GM19193 (cell line): Measurements from ENCODE around the gene AGPAT1.

Experiments
- POLR2A ChIP-seq: IDR thresholded peaks from 4 replicates; pipeline ENCODE4 v1.6.1; 2011; ENCODE audit not compliant: insufficient read depth, insufficient read length; ENCODE audit errors: extremely low read depth

AGPAT1 gene

GRCh38 chr6:32181148-32181702 lies 5.3 kb upstream of the AGPAT1 start:
- no peak for TF ChIP-seq POLR2A

GRCh38 chr6:32179766-32180405 lies 4.0 kb upstream of the AGPAT1 start:
- no peak for TF ChIP-seq POLR2A

DNA sequence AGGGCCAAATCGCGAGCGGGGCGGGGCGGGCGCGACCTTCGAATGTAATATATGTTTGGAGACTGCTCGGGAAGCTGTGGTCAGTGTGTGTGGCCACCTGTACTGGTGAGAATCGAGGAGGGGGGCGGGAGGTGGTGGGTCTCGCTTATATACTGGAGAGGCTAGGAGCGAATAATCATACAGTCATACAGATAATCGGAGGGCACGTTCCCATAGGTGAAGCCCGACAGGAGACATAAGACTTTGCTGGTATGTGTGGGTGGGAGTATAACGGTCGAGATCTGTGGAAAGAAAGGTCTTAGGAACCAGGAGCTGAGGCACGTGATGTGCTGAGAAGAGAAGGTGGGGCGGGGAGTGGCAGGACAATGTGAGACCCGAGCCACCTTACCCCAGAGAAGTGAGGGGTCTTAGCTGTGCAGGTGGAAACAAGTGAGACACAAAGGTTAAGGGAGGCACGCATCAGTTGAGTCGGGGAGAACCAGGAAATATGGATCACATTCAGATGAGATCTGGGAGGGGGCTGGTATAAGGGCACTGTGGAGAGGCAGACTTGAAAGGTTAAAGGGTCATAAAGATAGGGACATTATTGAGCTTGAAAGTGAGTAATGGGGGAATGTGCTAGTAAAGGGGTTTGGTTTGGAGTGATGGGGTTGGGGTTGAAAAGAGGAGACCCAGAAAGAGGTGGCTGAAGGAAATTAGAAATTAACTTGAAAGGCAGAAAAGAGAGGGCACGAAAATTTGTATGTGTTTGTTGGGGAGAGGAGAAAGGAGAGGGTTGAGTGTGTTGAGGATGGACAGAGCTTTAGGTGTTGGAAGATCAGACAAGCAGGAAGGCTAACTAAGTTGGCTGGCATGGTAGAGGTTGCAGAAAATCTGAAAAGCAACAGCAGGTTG lies 2.9 kb upstream of the AGPAT1 start:
- TF ChIP-seq POLR2A = peak; percentile 7

DNA sequence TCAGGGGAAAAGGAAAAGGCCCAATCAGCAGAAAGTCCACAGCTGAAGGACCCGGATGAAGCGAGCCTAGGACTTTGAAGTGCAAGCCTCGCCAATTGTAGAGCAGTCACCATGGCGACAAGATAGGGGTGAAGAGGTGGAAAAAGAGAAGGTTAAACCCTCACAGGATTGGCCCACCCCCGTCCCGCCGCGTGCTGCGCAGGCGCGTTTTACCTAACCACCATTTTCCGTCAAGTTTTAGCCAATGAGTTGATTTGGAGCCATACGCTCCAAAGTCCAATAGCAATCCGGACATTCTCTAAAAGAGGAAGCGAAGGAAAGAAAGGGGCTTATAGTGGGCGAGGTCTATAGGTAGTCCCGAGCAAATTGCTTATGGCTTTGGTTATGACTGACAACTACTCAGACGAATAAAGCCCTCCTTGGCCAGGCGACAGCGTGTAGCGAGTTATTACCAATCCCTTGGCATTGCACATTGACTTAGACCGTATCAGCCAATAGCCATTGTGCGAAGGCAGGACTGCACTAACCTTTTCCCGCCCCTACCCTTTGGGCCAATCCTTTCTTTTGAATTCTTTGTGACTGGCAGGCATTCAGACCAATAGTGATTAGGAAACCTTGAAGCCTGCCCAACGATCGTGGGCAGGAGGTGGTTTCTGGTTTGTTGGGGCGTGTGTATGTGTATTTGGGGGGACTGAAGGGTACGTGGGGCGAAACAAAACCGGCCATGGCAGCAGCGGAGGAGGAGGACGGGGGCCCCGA lies 2.1 kb upstream of the AGPAT1 start, which contains the start of gene RNF5:
RNF5 (plus strand) TSS at position 618 of the 759 bp plus-strand sequence; CDS start at position 725, 107 bp downstream.
- peak; percentile 22 for TF ChIP-seq POLR2A

- peak; percentile 47 for TF ChIP-seq POLR2A
These were observed 1.4 kb upstream of the AGPAT1 start for GRCh38 chr6:32177183-32177787.

- TF ChIP-seq POLR2A = no peak
These were observed 745 bp upstream of the AGPAT1 start for GRCh38 chr6:32176476-32177182.

GRCh38 chr6:32175322-32175710 lies 568 bp downstream of the AGPAT1 start:
- no peak for TF ChIP-seq POLR2A

DNA sequence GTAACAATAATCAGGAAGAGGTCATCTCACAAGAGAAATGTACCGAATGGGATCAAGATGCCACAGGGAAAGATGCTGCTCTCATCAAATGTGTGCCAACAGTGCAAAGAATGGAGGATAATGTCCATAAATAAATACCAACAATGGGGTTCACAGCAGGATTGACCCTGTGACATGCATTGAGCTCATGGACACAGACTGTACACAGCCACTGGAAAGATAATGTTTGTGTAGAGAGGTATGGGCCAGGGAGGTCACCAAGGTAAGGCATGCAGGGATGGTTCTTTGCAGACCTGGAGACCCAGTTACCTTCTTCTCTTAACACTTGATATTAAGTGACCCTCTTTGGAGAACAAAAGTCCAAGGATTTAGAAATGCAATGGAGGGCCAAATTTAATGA lies 1.5 kb downstream of the AGPAT1 start:
- no peak for TF ChIP-seq POLR2A

DNA sequence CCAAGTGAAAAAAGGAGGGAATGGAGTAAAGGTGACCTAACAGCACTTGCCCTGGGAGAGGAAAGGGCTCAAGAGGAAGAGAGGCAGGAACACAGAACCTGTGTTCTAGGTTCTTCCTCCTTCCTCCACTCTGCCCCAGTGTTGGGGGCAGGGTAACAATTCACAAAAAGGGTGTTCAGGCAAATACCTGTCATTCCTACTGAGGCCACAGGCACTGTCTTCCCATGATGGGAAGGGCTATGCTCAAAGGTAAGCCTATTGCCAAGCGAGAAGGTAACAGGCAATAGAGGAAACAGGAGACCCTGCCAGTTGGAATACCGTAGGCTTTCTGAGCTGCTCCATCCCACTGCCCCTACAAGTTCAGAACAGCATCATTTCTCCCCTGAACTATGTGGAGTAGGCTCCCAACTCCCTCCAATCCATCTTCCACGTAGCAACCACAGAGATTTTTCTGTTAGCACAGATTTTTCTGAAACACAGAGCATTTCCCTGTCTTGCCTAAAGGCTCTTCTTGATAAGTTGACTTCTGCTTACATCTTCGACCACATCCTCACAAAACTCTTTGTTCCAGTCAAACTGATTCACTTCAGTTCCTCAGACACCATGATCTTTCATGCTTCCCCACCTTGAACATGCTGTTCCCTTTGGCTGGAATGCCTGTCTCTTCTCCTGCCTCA lies 2.7 kb downstream of the AGPAT1 start:
- TF ChIP-seq POLR2A = no peak

DNA sequence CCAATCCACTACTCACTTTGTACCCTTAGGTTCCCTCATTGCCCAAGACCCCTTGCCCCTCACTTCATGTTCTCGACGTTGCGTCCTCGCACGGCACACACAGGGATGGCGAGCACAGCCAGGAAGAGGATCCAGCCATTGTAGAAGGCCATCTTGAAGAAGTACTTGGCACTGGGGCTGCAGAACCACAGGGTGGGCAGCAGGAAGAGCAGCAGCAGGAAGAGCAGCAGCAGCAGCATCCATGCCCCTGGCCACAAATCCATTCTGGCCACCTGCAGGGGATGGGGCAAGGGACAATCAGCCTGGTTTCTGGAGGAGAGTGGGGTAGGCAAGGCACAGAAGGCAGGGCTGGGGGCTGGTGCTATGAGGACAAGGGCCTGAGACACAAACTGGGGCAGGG lies 4.7 kb downstream of the AGPAT1 start:
- no peak for TF ChIP-seq POLR2A

GRCh38 chr6:32170294-32170693 lies 5.6 kb downstream of the AGPAT1 start:
- TF ChIP-seq POLR2A = no peak

DNA sequence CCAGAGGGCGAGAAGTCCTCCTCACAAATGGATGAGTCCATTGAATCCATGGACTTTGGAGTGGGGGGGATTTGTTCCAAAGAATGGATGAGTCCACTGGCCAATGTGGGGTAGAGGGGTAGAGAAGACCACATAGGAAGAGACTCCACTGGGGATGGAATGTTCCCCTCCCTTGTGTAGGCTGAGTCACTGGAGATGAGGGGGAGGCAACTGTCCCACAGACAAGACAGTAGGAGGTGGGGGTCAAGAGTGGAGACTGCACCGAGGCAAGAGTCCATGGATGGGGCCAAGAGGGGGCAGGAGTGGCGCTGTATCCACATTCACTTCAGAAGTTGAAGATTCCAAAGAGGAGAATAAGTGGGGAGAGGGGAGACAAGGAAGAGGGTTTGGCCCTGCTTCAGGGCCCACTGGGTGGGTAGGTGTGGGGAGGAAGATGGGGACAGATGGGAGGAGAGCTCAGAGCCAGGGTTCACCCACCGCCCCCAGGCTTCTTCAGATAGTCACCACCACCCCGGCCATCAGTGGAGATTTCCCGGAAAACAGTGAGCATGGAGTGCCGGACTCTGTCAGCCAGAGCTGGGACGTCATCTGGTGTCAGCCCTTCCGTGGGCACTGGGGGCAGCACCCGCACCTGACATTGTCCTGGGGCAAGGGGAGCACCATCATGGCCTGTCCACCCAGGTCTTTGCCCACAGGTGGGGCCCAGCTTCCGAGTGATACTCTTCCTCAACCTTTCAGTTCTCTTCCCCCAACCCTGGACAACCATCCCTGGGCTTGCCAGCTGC lies 6.9 kb downstream of the AGPAT1 start:
- no peak for TF ChIP-seq POLR2A

DNA sequence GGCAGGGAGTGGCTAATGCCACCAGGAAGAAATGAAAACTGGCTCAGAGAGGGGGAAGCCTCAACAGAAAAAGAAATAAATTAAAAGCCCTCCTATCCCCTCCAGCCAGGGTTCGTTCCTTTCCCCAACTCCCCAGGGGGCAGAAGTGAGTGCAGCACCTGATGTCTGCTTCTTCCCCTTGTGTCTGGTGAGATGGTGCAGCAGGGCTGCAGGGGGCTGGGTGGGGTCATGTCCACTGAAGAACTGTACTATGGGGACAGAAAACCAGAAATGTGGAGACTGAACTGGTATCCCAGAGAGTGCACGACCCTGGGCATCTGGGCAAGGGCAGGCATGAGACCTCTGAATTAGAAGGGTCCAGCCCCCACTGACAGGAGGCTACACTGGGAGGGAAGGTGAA lies 7.5 kb downstream of the AGPAT1 start:
- TF ChIP-seq POLR2A = no peak
